ENCODE data around the gene CDH12. TPM values are rescaled to one million over a fixed set of nuclear protein-coding genes. Genes with fewer than 3 reads are reported as not detected.

Gene CDH12
- total and polyA plus RNA-seq, 10 of the 15 experiments (the other 5 are each of a cell fraction or from before 2014, with no cell fraction given) = 0.03 to 0.16 TPM; not detected in 8

GRCh38 chr5:22844155-22844554 is 9.0 kb downstream of the CDH12 start:
- FAIRE-seq (no peak), ATAC-seq (no peak), DNase-seq (ENCODE audit: low read depth, low spot score) (no peak)
- Histone ChIP-seq H3K27me3 (replicated peaks in 1 of 2; ENCODE audit: control insufficient read depth in 2 of 2, insufficient read depth in 2 of 2, low read length in 1 of 2) (no peaks in the 10 kb centered on the region), H3K4me1 (ENCODE audit: control insufficient read depth, insufficient read depth, low read length) (no peaks in the 10 kb centered on the region), H4K20me1 (ENCODE audit: control insufficient read depth, insufficient read depth) (no peaks in the 10 kb centered on the region), H3K4me3 (no peak overlapping the region), H3K36me3 (ENCODE audit: control insufficient read depth in 2 of 2, insufficient read depth in 2 of 2, low read length in 1 of 2) (no peaks in the 10 kb centered on the region), H3K9ac (ENCODE audit: control insufficient read depth, insufficient read depth, low read length) (no peak overlapping the region), H3K4me2 (ENCODE audit: control insufficient read depth, insufficient read depth) (no peak overlapping the region), H3K27ac (ENCODE audit: control insufficient read depth, insufficient read depth) (no peak overlapping the region), H2AFZ (ENCODE audit: control insufficient read depth, low read depth, low read length) (no peak overlapping the region), H3K9me3 (replicated peaks; ENCODE audit: control insufficient read depth, insufficient read depth, low read length) (no peaks in the 10 kb centered on the region), H3K79me2 (ENCODE audit: control insufficient read depth, insufficient read depth, low read length) (no peaks in the 10 kb centered on the region)
- in situ Hi-C loops (cut with MboI) = no loop called here
- TF ChIP-seq CBX3 (IDR thresholded peaks at IDR 0.05; ENCODE audit: borderline replicate concordance, low read depth) (no peak), PKNOX1 (IDR thresholded peaks at IDR 0.05) (no peak), IKZF1 (conservative IDR thresholded peaks at IDR 0.05) (no peak), EGR1 (IDR thresholded peaks at IDR 0.05; ENCODE audit: borderline replicate concordance in 1 of 2, low read depth in 2 of 2, low read length in 2 of 2) (no peak), USF1 (IDR thresholded peaks at IDR 0.05; ENCODE audit: borderline replicate concordance, extremely low read length, insufficient read depth, low read depth, low read length) (no peak), POLR2AphosphoS2 (IDR thresholded peaks at IDR 0.05; ENCODE audit: low read depth, low read length) (no peak)
- SMC1A ChIA-PET (ENCODE audit: uncharacterized antibody, unreplicated experiment) = interaction anchor here (0.6 kb wide), 1 partner anchor 18 kb away, joined by 3 read pairs; no protein-coding TSS in a partner anchor
- RAD21 ChIA-PET (ENCODE audit: unreplicated experiment) = no interaction called here
- POLR2A ChIA-PET = no interaction called here
- no TSS peak for BruUV-seq (replicated peaks)
- intact Hi-C loops (cut with micrococcal nuclease; ENCODE audit: unreplicated experiment) = no loop called here
- 6% methylated on average over 1 of the region's 1 CpG for WGBS (ENCODE audit: insufficient coverage, insufficient replicate concordance, low lambda C conversion rate, missing lambda C conversion rate)
- CTCF ChIA-PET = interaction anchor here (1.0 to 1.1 kb wide), 2 partner anchors 9 to 11 kb away, joined by 3 to 4 read pairs; no protein-coding TSS in a partner anchor

All from GM12878 (cell line).